ENCODE results near the gene SEMA7A. TPM values are rescaled to one million over a fixed set of nuclear protein-coding genes. Genes with fewer than 3 reads are reported as not detected.

Gene SEMA7A
- polyA plus RNA-seq, 1 of the 3 experiments (the other 2 are of a cell fraction) = 1.3 TPM

- TF ChIP-seq REST (IDR thresholded peaks at IDR 0.05; ENCODE audit: low read depth, low read length) = no peak
- no peak for TF ChIP-seq ELF1 (IDR thresholded peaks at IDR 0.05)
- TF ChIP-seq RXRA (IDR thresholded peaks at IDR 0.05; ENCODE audit: borderline replicate concordance, low read depth) = no peak
- no peak for TF ChIP-seq FOXM1 (IDR thresholded peaks at IDR 0.05; ENCODE audit: low read depth)
- TF ChIP-seq, protein P1, sequence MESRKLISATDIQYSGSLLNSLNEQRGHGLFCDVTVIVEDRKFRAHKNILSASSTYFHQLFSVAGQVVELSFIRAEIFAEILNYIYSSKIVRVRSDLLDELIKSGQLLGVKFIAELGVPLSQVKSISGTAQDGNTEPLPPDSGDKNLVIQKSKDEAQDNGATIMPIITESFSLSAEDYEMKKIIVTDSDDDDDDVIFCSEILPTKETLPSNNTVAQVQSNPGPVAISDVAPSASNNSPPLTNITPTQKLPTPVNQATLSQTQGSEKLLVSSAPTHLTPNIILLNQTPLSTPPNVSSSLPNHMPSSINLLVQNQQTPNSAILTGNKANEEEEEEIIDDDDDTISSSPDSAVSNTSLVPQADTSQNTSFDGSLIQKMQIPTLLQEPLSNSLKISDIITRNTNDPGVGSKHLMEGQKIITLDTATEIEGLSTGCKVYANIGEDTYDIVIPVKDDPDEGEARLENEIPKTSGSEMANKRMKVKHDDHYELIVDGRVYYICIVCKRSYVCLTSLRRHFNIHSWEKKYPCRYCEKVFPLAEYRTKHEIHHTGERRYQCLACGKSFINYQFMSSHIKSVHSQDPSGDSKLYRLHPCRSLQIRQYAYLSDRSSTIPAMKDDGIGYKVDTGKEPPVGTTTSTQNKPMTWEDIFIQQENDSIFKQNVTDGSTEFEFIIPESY (IDR thresholded peaks at IDR 0.05; ENCODE audit: borderline replicate concordance, low read depth) = no peak
- TF ChIP-seq CTCF (IDR thresholded peaks at IDR 0.05) = no peak
- TF ChIP-seq MXI1 (IDR thresholded peaks at IDR 0.05; ENCODE audit: low read depth, low read length) = no peak
Measured at GRCh38 chr15:74464216-74464615, 30.5 kb upstream of the SEMA7A start (continued).

DNA sequence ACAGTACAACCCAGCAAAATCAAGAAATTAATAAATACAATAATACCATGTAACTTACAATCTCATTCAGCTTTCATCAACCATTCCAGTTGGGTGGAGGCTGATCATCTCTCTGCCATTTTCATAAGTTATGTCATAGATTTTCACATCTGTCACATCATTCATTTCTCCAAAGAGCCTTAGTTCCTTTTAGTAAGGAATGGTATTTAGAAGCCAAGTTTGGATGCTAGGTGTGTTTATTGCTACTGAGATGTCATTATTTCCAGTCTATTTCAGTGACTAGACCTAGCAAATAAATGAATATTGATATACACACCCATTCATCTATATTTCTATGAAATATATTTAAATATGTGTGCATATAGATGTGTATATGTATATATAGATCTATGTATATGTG, 29.9 kb upstream of the SEMA7A start:
- Histone ChIP-seq H3K9ac (no peak overlapping the region), H2AFZ (ENCODE audit: low read depth) (no peak overlapping the region), H4K20me1 (ENCODE audit: insufficient read depth) (no peaks in the 10 kb centered on the region), H3K27ac (ENCODE audit: low read depth in 2 of 2, low read length in 1 of 2) (no peak overlapping the region), H3K9me3 (no peaks in the 10 kb centered on the region), H3K36me3 (replicated peaks in 1 of 2; ENCODE audit: control insufficient read depth in 1 of 2, insufficient read depth in 2 of 2, low read length in 1 of 2) (peaks cover 3 to 19% of the 10 kb centered on the region in 2 experiments), H3K4me2 (no peak overlapping the region), H3K9me2 (no peaks in the 10 kb centered on the region), H3K4me3 (ENCODE audit: low read depth in 2 of 2, low read length in 1 of 2) (no peak overlapping the region), H3K27me3 (ENCODE audit: insufficient read depth) (no peaks in the 10 kb centered on the region), H3F3A (replicated peaks; ENCODE audit: insufficient read depth) (peaks cover 4% of the 10 kb centered on the region), H3K79me2 (ENCODE audit: insufficient read depth) (peaks cover 28% of the 10 kb centered on the region), H3K4me1 (ENCODE audit: control insufficient read depth in 1 of 2, insufficient read depth in 2 of 2, low read depth in 1 of 2, low read length in 1 of 2) (peaks cover 0 to 6% of the 10 kb centered on the region in 2 experiments; a peak in 1 of 4 replicates)
- CTCF ChIA-PET = no interaction called here
- no peak for TF ChIP-seq CHD2 (IDR thresholded peaks at IDR 0.05; ENCODE audit: low read length, partially characterized antibody)
- TF ChIP-seq NFIC (IDR thresholded peaks at IDR 0.05; ENCODE audit: borderline replicate concordance) = no peak
- no peak for TF ChIP-seq RXRA (IDR thresholded peaks at IDR 0.05; ENCODE audit: borderline replicate concordance, low read depth)
- TF ChIP-seq RAD21 (IDR thresholded peaks at IDR 0.05; ENCODE audit: low read length) = no peak
- no peak for TF ChIP-seq NRF1 (IDR thresholded peaks at IDR 0.05; ENCODE audit: low read depth, low read length)
- TF ChIP-seq TCF12 (IDR thresholded peaks at IDR 0.05) = no peak
- TF ChIP-seq, protein P1 (IDR thresholded peaks at IDR 0.05; ENCODE audit: borderline replicate concordance, low read depth) = no peak
- TF ChIP-seq MEF2A (IDR thresholded peaks at IDR 0.05; ENCODE audit: borderline replicate concordance, low read depth) = no peak
- TF ChIP-seq YY1 (IDR thresholded peaks at IDR 0.05; ENCODE audit: low read depth) = no peak
- no peak for TF ChIP-seq FOSL2 (IDR thresholded peaks at IDR 0.05; ENCODE audit: borderline replicate concordance, low read depth)
- POLR2A ChIA-PET = no interaction called here
- DNase-seq = no peak
